HCT116 (cell line): ENCODE measurements around the gene COPG2. TPM values are rescaled to one million over a fixed set of nuclear protein-coding genes. Genes with fewer than 3 reads are reported as not detected.

ENCODE experiments used
- ATAC-seq: fragments of 200-7000 bp; cut with Tn5 transposase; 2 replicates; pipeline ENCODE4 v1.9.1; 2020; ENCODE audit warnings: mild to moderate bottlenecking, moderate library complexity
- BruUV-seq: library from RNA; stranded (reverse); fragments of 400-500 nt; replicated peaks from 2 replicates; lab custom pipeline; 2021; lab: Mats Ljungman, UMichigan
- CTCF ChIA-PET: fragments of 300-600 bp; sonication (Branson Sonifier 250); formaldehyde crosslinking; loops from one replicate; lab custom pipeline; 2021; ENCODE audit warnings: antibody characterized with exemption; lab: Charles Lee
- POLR2A ChIA-PET: fragments of 300-600, 350-600 bp; sonication (Branson Sonifier 250); formaldehyde crosslinking; loops from one replicate; lab custom pipeline; 2021; ENCODE audit warnings: antibody characterized with exemption; lab: Charles Lee
- RAD21 ChIA-PET, 2 experiments: fragments of 300-600 bp; sonication (Branson Sonifier 250); formaldehyde crosslinking; loops; one replicate each; lab custom pipeline; 2023; ENCODE audit warnings: low total read pairs in 2 of 2; ENCODE audit not compliant: uncharacterized antibody in 2 of 2, unreplicated experiment in 2 of 2, low non-redundant PET in 1 of 2; lab: Charles Lee
- DNase-seq: peaks from one replicate; pipeline ENCODE4 v3.0.0-alpha.2; 2010; ENCODE audit warnings: low read depth, low spot score
- H2AFZ ChIP-seq: fragments of 200-600 bp; shearing (Covaris generic), sonication (generic); 2 replicates; pipeline ENCODE4 v1.6.1; 2017; ENCODE audit warnings: low read depth, mixed run types, mixed read lengths, antibody characterized with exemption, low read length; ENCODE audit not compliant: poor library complexity, severe bottlenecking
- H3K27ac ChIP-seq: 2 replicates; pipeline ENCODE4 v1.5.1; 2012; ENCODE audit warnings: low read depth, low read length
- H3K27me3 ChIP-seq: fragments of 200-600 bp; sonication (generic); 2 replicates; pipeline ENCODE4 v1.6.1; 2016; ENCODE audit warnings: mixed run types, low read length, mixed read lengths; ENCODE audit not compliant: insufficient read depth
- H3K36me3 ChIP-seq, 2 experiments: fragments of 200-500 bp in 1 of 2; fragments of 200-600 bp in 1 of 2; sonication (Bioruptor generic) in 1 of 2; sonication (generic) in 1 of 2; 2 replicates each; pipeline versions ENCODE4 v1.5.1 to v1.6.1; 2014 to 2016; ENCODE audit warnings: low read length in 2 of 2, inconsistent platforms in 1 of 2, mixed read lengths in 1 of 2, mixed run types in 1 of 2; ENCODE audit not compliant: insufficient read depth in 2 of 2, control insufficient read depth in 1 of 2
- H3K4me1 ChIP-seq, 2 experiments: fragments of 200-600 bp in 1 of 2; sonication (generic) in 1 of 2; 2 replicates each; pipeline versions ENCODE4 v1.5.1 to v1.6.1; 2012 to 2017; ENCODE audit warnings: low read length in 2 of 2, inconsistent platforms in 1 of 2, mild to moderate bottlenecking in 1 of 2, mixed read lengths in 1 of 2, mixed run types in 1 of 2, moderate library complexity in 1 of 2; ENCODE audit not compliant: insufficient read depth in 2 of 2, control insufficient read depth in 1 of 2
- H3K4me2 ChIP-seq: fragments of 200-600 bp; sonication (generic); 2 replicates; pipeline ENCODE4 v1.6.1; 2017; ENCODE audit warnings: mixed run types, low read length, mixed read lengths
- H3K4me3 ChIP-seq, 2 experiments: fragments of 200-600 bp in 1 of 2; sonication (generic) in 1 of 2; replicated peaks in 1 of 2; 2 replicates each; pipeline ENCODE4 v1.5.1; 2011 to 2016; ENCODE audit warnings: low read length in 2 of 2, control low read depth in 1 of 2, low read depth in 1 of 2, mild to moderate bottlenecking in 1 of 2, mixed read lengths in 1 of 2, mixed run types in 1 of 2
- H3K79me2 ChIP-seq: fragments of 200-600 bp; sonication (generic); 2 replicates; pipeline ENCODE4 v1.6.1; 2017; ENCODE audit warnings: mild to moderate bottlenecking, mixed run types, low read length, moderate library complexity, mixed read lengths; ENCODE audit not compliant: insufficient read depth
- H3K9ac ChIP-seq: fragments of 200-600 bp; sonication (generic); 2 replicates; pipeline ENCODE4 v1.6.1; 2016; ENCODE audit warnings: low read length, mixed read lengths
- H3K9me2 ChIP-seq: fragments of 200-600 bp; sonication (generic), shearing (Covaris generic); 2 replicates; pipeline ENCODE4 v1.6.1; 2017; ENCODE audit warnings: mixed run types, mild to moderate bottlenecking, moderate library complexity; ENCODE audit not compliant: insufficient read depth
- H3K9me3 ChIP-seq, 2 experiments: fragments of 200-500 bp in 1 of 2; fragments of 200-600 bp in 1 of 2; sonication (Bioruptor generic) in 1 of 2; sonication (generic) in 1 of 2; 2 replicates each; pipeline ENCODE4 v1.6.1; 2014 to 2017; ENCODE audit warnings: low read length in 2 of 2, mixed read lengths in 2 of 2, inconsistent platforms in 1 of 2, low read depth in 1 of 2, mild to moderate bottlenecking in 1 of 2, mixed run types in 1 of 2, moderate library complexity in 1 of 2; ENCODE audit not compliant: control insufficient read depth in 1 of 2, insufficient read depth in 1 of 2
- H4K20me1 ChIP-seq: fragments of 200-600 bp; sonication (generic), shearing (Covaris generic); 2 replicates; pipeline ENCODE4 v1.6.1; 2017; ENCODE audit warnings: mixed run types, mild to moderate bottlenecking, moderate library complexity; ENCODE audit not compliant: insufficient read depth
- CEBPB ChIP-seq: IDR thresholded peaks from 2 replicates; pipeline ENCODE4 v1.6.1; 2012; ENCODE audit warnings: low read depth
- EGR1 ChIP-seq: IDR thresholded peaks from 2 replicates; pipeline ENCODE4 v1.6.1; 2012; ENCODE audit warnings: low read depth
- EZH2 ChIP-seq: fragments of 200-600 bp; sonication (generic); IDR thresholded peaks from 2 replicates; pipeline ENCODE4 v1.6.1; 2017; ENCODE audit warnings: antibody characterized with exemption, mixed run types
- JUND ChIP-seq: IDR thresholded peaks from 2 replicates; pipeline ENCODE4 v1.6.1; 2012
- POLR2A ChIP-seq: IDR thresholded peaks from 2 replicates; pipeline ENCODE4 v1.7.0; 2011; ENCODE audit warnings: borderline replicate concordance; ENCODE audit not compliant: insufficient read depth, insufficient read length; ENCODE audit errors: extremely low read depth
- RAD21 ChIP-seq: IDR thresholded peaks from 2 replicates; pipeline ENCODE4 v1.6.1; 2012; ENCODE audit warnings: low read depth, mild to moderate bottlenecking
- SP1 ChIP-seq: IDR thresholded peaks from 2 replicates; pipeline ENCODE4 v1.6.1; 2012; ENCODE audit warnings: low read depth
- TCF7L2 ChIP-seq: IDR thresholded peaks from 2 replicates; pipeline ENCODE4 v1.7.0; 2011; ENCODE audit warnings: borderline replicate concordance, inconsistent platforms; ENCODE audit not compliant: insufficient read depth, insufficient read length; ENCODE audit errors: extremely low read depth
- YY1 ChIP-seq: IDR thresholded peaks from 2 replicates; pipeline ENCODE4 v1.6.1; 2011; ENCODE audit warnings: low read length, low read depth, moderate library complexity, mild to moderate bottlenecking; ENCODE audit not compliant: insufficient replicate concordance; ENCODE audit errors: extremely low read depth
- ZBTB33 ChIP-seq: IDR thresholded peaks from 2 replicates; pipeline ENCODE4 v1.6.1; 2011; ENCODE audit warnings: mild to moderate bottlenecking, low read length, moderate library complexity; ENCODE audit not compliant: insufficient replicate concordance; ENCODE audit errors: extremely low read depth
- ZFX ChIP-seq: fragments of 450-650 bp; IDR thresholded peaks from 2 replicates; pipeline ENCODE4 v1.6.1; 2017
- ZNF274 ChIP-seq: fragments of 200-500 bp; sonication (Bioruptor generic); IDR thresholded peaks from 2 replicates; pipeline ENCODE4 v1.6.1; 2014; ENCODE audit warnings: mild to moderate bottlenecking, low read depth, low read length, inconsistent platforms
- intact Hi-C: fragments of 100-400 bp; cut with micrococcal nuclease; formaldehyde crosslinking; loops from 2 replicates; pipeline ENCODE4 v1.10.0; 2022
- total RNA-seq: library from RNA; stranded (reverse); gene quantifications from one replicate; pipeline ENCODE4 v1.2.1, GENCODE V29; 2021; ENCODE audit not compliant: unreplicated experiment
- TF ChIP-seq, protein P1 (sequence below): IDR thresholded peaks from 2 replicates; pipeline ENCODE4 v1.6.1; 2012

Gene COPG2
- total RNA-seq, 1 experiment from 2014 or later: 31.0 TPM

DNA sequence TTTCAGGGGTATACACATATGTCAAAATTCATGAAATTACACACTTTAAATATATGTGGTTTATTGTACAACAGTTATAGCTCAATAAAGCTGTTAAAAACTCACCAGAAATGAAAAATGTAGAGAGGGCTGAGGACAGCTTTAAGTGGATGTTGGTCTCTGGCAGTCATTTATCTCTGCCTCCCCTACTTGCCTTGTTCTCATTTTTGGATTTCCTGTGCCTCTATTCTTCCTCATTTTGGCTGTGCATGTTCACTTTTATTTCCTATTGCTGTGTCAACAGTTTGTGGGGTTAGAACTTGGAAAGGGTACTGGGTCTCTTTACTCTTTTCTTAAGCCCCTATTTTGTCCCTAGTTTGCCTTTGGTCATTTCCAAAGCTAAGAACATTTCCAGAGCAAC lies 195.3 kb downstream of the COPG2 start:
- Histone ChIP-seq H2AFZ (no peak overlapping the region), H3K4me2 (no peak overlapping the region), H3K9ac (no peak overlapping the region), H3K4me1 (no peaks in the 10 kb centered on the region), H3K4me3 (no peak overlapping the region), H3K9me3 (no peaks in the 10 kb centered on the region), H4K20me1 (no peaks in the 10 kb centered on the region), H3K27ac (no peak overlapping the region), H3K9me2 (no peaks in the 10 kb centered on the region), H3K79me2 (no peaks in the 10 kb centered on the region), H3K36me3 (no peaks in the 10 kb centered on the region), H3K27me3 (no peaks in the 10 kb centered on the region)
- ChIA-PET CTCF (no interaction called here), POLR2A (no interaction called here), RAD21 (no interaction called here)
- ATAC-seq: no peak
- no TSS peak for BruUV-seq
- intact Hi-C loops: no loop called here
- no peak for TF ChIP-seq JUND
- no peak for TF ChIP-seq SP1
- TF ChIP-seq, protein P1, sequence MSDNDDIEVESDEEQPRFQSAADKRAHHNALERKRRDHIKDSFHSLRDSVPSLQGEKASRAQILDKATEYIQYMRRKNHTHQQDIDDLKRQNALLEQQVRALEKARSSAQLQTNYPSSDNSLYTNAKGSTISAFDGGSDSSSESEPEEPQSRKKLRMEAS: no peak
- TF ChIP-seq ZNF274: no peak
- no peak for TF ChIP-seq ZFX
- no peak for DNase-seq

GRCh38 chr7:130471974-130472373 lies 196.6 kb downstream of the COPG2 start:
- no TSS peak for BruUV-seq
- ChIA-PET RAD21 (no interaction called here), CTCF (no interaction called here), POLR2A (no interaction called here)
- H3K27me3 ChIP-seq: no peaks in the 10 kb centered on the region
- no peak overlapping the region for H3K4me2 ChIP-seq
- no peaks in the 10 kb centered on the region for H3K9me3 ChIP-seq
- H3K4me3 ChIP-seq: no peak overlapping the region
- H3K9ac ChIP-seq: no peak overlapping the region
- no peaks in the 10 kb centered on the region for H3K4me1 ChIP-seq
- H4K20me1 ChIP-seq: no peaks in the 10 kb centered on the region
- H3K36me3 ChIP-seq: no peaks in the 10 kb centered on the region
- H2AFZ ChIP-seq: no peak overlapping the region
- H3K9me2 ChIP-seq: no peaks in the 10 kb centered on the region
- TF ChIP-seq EGR1: no peak
- TF ChIP-seq, protein P1: no peak
- TF ChIP-seq TCF7L2: no peak
- no peak for TF ChIP-seq EZH2
- TF ChIP-seq RAD21: no peak
- TF ChIP-seq ZNF274: no peak
- TF ChIP-seq ZBTB33: no peak
- TF ChIP-seq YY1: no peak
- TF ChIP-seq POLR2A: no peak
- no peak for TF ChIP-seq JUND
- no peak for TF ChIP-seq SP1
- TF ChIP-seq ZFX: no peak
- no peak for TF ChIP-seq CEBPB
- TF ChIP-seq, all 23 proteins: peak for 0
- intact Hi-C loops: no loop called here
- no peak for DNase-seq
- no peak overlapping the region for H3K27ac ChIP-seq
- no peaks in the 10 kb centered on the region for H3K79me2 ChIP-seq
- no peak for ATAC-seq
